ENCODE data around the gene CALN1. TPM values are rescaled to one million over a fixed set of nuclear protein-coding genes. Genes with fewer than 3 reads are reported as not detected.

CALN1 gene
- polyA plus RNA-seq, 1 donor (not counting 4 experiments of a cell fraction or from before 2014, with no cell fraction given): not detected

DNA sequence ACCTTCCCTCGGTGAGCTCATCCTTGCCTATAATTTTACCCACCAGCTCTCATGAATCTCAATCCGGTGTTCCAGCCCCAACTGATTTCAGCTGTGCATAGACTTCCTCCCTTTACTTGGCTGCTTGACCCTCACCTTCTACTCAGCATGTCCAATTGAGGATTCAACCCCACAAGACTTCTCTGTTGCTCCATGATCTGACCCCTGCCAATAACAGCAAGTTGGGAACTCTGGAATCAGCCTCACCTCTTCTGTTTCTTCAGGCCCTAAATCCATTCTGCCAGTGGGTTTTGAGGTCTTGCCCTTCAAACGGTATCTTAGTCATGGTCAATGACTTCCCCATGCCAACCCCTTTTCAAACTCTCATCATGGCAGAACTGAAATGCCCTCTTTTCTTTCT is 390.4 kb downstream of the CALN1 start:
- Histone ChIP-seq H3K4me2 (ENCODE audit: control insufficient read depth, extremely low read depth, insufficient read depth, low read depth, low read length) (no peak overlapping the region), H3K4me3 (ENCODE audit: control insufficient read depth in 2 of 3, extremely low read depth in 1 of 3, insufficient read depth in 2 of 3, low read depth in 1 of 3, low read length in 3 of 3) (no peak overlapping the region), H2AFZ (ENCODE audit: control insufficient read depth, low read length) (no peak overlapping the region), H4K20me1 (ENCODE audit: control insufficient read depth, extremely low read depth, insufficient read depth, low read length) (no peaks in the 10 kb centered on the region), H3K27me3 (ENCODE audit: control insufficient read depth, extremely low read depth, insufficient read depth, low read length) (no peaks in the 10 kb centered on the region), H3K9ac (ENCODE audit: control insufficient read depth, extremely low read depth, insufficient read depth, low read length) (no peak overlapping the region), H3K79me2 (ENCODE audit: control insufficient read depth, insufficient read depth, low read length) (no peaks in the 10 kb centered on the region), H3K36me3 (ENCODE audit: control insufficient read depth in 2 of 2, extremely low read depth in 1 of 2, insufficient read depth in 2 of 2, low read length in 2 of 2) (no peaks in the 10 kb centered on the region), H3K9me1 (ENCODE audit: control insufficient read depth, extremely low read depth, insufficient read depth, low read length) (no peaks in the 10 kb centered on the region), H3K4me1 (ENCODE audit: control insufficient read depth, extremely low read depth, insufficient read depth, low read length) (no peaks in the 10 kb centered on the region), H3K9me3 (ENCODE audit: control insufficient read depth, low read depth, low read length) (no peaks in the 10 kb centered on the region), H3K27ac (ENCODE audit: control insufficient read depth, insufficient read depth, low read length) (no peak overlapping the region)
- dilution Hi-C loops (cut with MboI; ENCODE audit: extremely low pct_ligation_motif_present, low sequenced_read_pairs): no loop called here
- DNase-seq (ENCODE audit: low read depth, low spot score): no peak
- TF ChIP-seq EZH2 (IDR thresholded peaks at IDR 0.05; ENCODE audit: low read length): no peak
- TF ChIP-seq, protein P1, sequence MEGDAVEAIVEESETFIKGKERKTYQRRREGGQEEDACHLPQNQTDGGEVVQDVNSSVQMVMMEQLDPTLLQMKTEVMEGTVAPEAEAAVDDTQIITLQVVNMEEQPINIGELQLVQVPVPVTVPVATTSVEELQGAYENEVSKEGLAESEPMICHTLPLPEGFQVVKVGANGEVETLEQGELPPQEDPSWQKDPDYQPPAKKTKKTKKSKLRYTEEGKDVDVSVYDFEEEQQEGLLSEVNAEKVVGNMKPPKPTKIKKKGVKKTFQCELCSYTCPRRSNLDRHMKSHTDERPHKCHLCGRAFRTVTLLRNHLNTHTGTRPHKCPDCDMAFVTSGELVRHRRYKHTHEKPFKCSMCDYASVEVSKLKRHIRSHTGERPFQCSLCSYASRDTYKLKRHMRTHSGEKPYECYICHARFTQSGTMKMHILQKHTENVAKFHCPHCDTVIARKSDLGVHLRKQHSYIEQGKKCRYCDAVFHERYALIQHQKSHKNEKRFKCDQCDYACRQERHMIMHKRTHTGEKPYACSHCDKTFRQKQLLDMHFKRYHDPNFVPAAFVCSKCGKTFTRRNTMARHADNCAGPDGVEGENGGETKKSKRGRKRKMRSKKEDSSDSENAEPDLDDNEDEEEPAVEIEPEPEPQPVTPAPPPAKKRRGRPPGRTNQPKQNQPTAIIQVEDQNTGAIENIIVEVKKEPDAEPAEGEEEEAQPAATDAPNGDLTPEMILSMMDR (optimal IDR thresholded peaks at IDR 0.05 in 1 of 3, IDR thresholded peaks at IDR 0.05 in 1 of 3, conservative IDR thresholded peaks at IDR 0.05 in 1 of 3; ENCODE audit: extremely low read depth in 1 of 3, insufficient read depth in 2 of 3, low read length in 3 of 3): no peak
- no peak for FAIRE-seq

DNA sequence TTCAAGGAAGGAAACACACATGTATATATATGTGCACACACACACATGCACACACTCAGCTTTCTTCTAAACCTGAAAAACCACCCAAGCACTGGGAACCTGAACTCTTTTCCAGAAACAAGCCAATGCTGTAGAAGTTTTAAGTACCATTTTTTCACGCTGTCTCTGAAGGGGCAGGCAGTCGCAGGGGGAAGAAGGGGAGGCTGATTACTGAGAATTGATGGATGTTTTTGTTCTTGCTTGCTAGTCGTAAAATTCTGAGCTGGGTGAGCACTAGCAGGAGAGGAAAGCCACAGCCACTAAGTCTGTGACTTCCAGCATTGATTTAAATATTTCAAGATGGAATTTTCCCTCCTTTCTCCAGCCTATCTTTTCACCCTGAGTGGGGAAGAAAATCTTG is 391.8 kb downstream of the CALN1 start:
- Histone ChIP-seq H3K79me2 (ENCODE audit: control insufficient read depth, insufficient read depth, low read length) (no peaks in the 10 kb centered on the region), H3K4me3 (ENCODE audit: control insufficient read depth in 2 of 3, extremely low read depth in 1 of 3, insufficient read depth in 2 of 3, low read depth in 1 of 3, low read length in 3 of 3) (no peak overlapping the region), H2AFZ (ENCODE audit: control insufficient read depth, low read length) (no peak overlapping the region), H3K27me3 (ENCODE audit: control insufficient read depth, extremely low read depth, insufficient read depth, low read length) (no peaks in the 10 kb centered on the region), H3K4me1 (ENCODE audit: control insufficient read depth, extremely low read depth, insufficient read depth, low read length) (no peaks in the 10 kb centered on the region), H3K9me3 (ENCODE audit: control insufficient read depth, low read depth, low read length) (no peaks in the 10 kb centered on the region), H3K9ac (ENCODE audit: control insufficient read depth, extremely low read depth, insufficient read depth, low read length) (no peak overlapping the region), H4K20me1 (ENCODE audit: control insufficient read depth, extremely low read depth, insufficient read depth, low read length) (no peaks in the 10 kb centered on the region), H3K4me2 (ENCODE audit: control insufficient read depth, extremely low read depth, insufficient read depth, low read depth, low read length) (no peak overlapping the region), H3K9me1 (ENCODE audit: control insufficient read depth, extremely low read depth, insufficient read depth, low read length) (no peaks in the 10 kb centered on the region), H3K36me3 (ENCODE audit: control insufficient read depth in 2 of 2, extremely low read depth in 1 of 2, insufficient read depth in 2 of 2, low read length in 2 of 2) (no peaks in the 10 kb centered on the region), H3K27ac (ENCODE audit: control insufficient read depth, insufficient read depth, low read length) (no peak overlapping the region)
- DNase-seq (ENCODE audit: low read depth, low spot score) (no peak), FAIRE-seq (no peak)
- dilution Hi-C loops (cut with MboI; ENCODE audit: extremely low pct_ligation_motif_present, low sequenced_read_pairs): no loop called here
- TF ChIP-seq EZH2 (IDR thresholded peaks at IDR 0.05; ENCODE audit: low read length): no peak
- TF ChIP-seq, protein P1 (optimal IDR thresholded peaks at IDR 0.05 in 1 of 3, IDR thresholded peaks at IDR 0.05 in 1 of 3, conservative IDR thresholded peaks at IDR 0.05 in 1 of 3; ENCODE audit: extremely low read depth in 1 of 3, insufficient read depth in 2 of 3, low read length in 3 of 3): no peak
